ENCODE measurements around the gene SIRT7.

- no peak for TF ChIP-seq REST (IDR thresholded peaks at IDR 0.05; ENCODE audit: low read depth)
- no peak for TF ChIP-seq EP300 (IDR thresholded peaks at IDR 0.05; ENCODE audit: borderline replicate concordance)
- no peak for TF ChIP-seq TCF12 (IDR thresholded peaks at IDR 0.05; ENCODE audit: low read depth)
- TF ChIP-seq MAX (IDR thresholded peaks at IDR 0.05), result no peak
- TF ChIP-seq RAD21 (IDR thresholded peaks at IDR 0.05; ENCODE audit: low read depth), result no peak
- no peak for TF ChIP-seq USF1 (IDR thresholded peaks at IDR 0.05)
- TF ChIP-seq YY1 (IDR thresholded peaks at IDR 0.05; ENCODE audit: low read depth), result no peak
- TF ChIP-seq CREB1 (IDR thresholded peaks at IDR 0.05; ENCODE audit: low read depth), result no peak
Measured at GRCh38 chr17:81966343-81967243, 48.6 kb upstream of the SIRT7 start.

Data from Ishikawa (cell line).